Heart right ventricle (tissue), 16 donors: Measurements from ENCODE around the gene NPPC. TPM values are rescaled to one million over a fixed set of nuclear protein-coding genes. Genes with fewer than 3 reads are reported as not detected.

Source experiments
- ATAC-seq, 8 donors: fragments of 200-7000 bp; cut with Tn5 transposase; one replicate each; pipeline ENCODE4 v1.9.1; 2020; ENCODE audit warnings: mild to moderate bottlenecking in 8 of 8, moderate library complexity in 8 of 8, moderate number of reproducible peaks in 1 of 8
- DNase-seq, 2 donors: peaks; one replicate each; pipeline ENCODE4 v3.0.0-alpha.2; 2020
- H3K27ac ChIP-seq, 10 donors: fragments of 200-600 bp; sonication (generic) in 2 of 10; one replicate each; pipeline versions ENCODE4 v1.5.0 to v1.8.0; 2020 to 2022; ENCODE audit warnings: mild to moderate bottlenecking in 3 of 10
- H3K27me3 ChIP-seq, 7 donors: fragments of 200-600 bp; one replicate each; pipeline ENCODE4 v1.8.0; 2021 to 2022; ENCODE audit warnings: mild to moderate bottlenecking in 2 of 7
- H3K36me3 ChIP-seq, 9 donors: fragments of 200-600 bp; sonication (generic) in 1 of 9; one replicate each; pipeline versions ENCODE4 v1.5.0 to v1.8.0; 2020 to 2022; ENCODE audit warnings: mild to moderate bottlenecking in 2 of 9
- H3K4me1 ChIP-seq, 9 donors: fragments of 200-600 bp; sonication (generic) in 1 of 9; one replicate each; pipeline versions ENCODE4 v1.5.0 to v1.8.0; 2020 to 2022; ENCODE audit warnings: mild to moderate bottlenecking in 4 of 9
- H3K4me3 ChIP-seq, 10 donors: fragments of 200-600 bp; sonication (generic) in 2 of 10; one replicate each; pipeline versions ENCODE4 v1.5.0 to v1.8.0; 2020 to 2022; ENCODE audit warnings: mild to moderate bottlenecking in 7 of 10, moderate library complexity in 2 of 10
- H3K9me3 ChIP-seq, 11 donors: fragments of 200-600 bp in 10 of 11; sonication (generic) in 2 of 11; one replicate each; pipeline versions ENCODE4 v1.5.0 to v1.8.0; 2013 to 2022; ENCODE audit warnings: mild to moderate bottlenecking in 2 of 11, control low read depth in 1 of 11, moderate library complexity in 1 of 11
- CTCF ChIP-seq, 9 donors: fragments of 200-600 bp; sonication (generic) in 2 of 9; IDR thresholded peaks; one replicate each; pipeline versions ENCODE4 v1.5.0 to v1.8.0; 2021 to 2022; ENCODE audit warnings: antibody characterized with exemption in 9 of 9, mild to moderate bottlenecking in 5 of 9, moderate library complexity in 1 of 9
- WGBS, 2 donors: extraction: QIAGEN DNeasy Blood & Tissue Kit; methylation state at CpG; one replicate each; pipeline ENCODE4 v1.1.7; 2013; ENCODE audit warnings: inconsistent platforms in 1 of 2; 5-methylcytosine and 5-hydroxymethylcytosine counted together
- intact Hi-C, 10 donors: fragments of 100-400 bp; cut with DNase I; formaldehyde crosslinking; loops; one replicate each; pipeline versions ENCODE4 v1.11.1 to v1.14.2; 2022
- polyA plus RNA-seq, 2 donors: library from polyadenylated mRNA; stranded (reverse); fragments of 200-250 nt; gene quantifications; one replicate each; pipeline ENCODE4 v1.2.3, GENCODE V29; 2013
- total RNA-seq, 10 donors: library from RNA; stranded (reverse); fragmentation: NEBNext Ultra II Directional in 3 of 10; extraction: Animal tissue kit (Norgen Biotek cat#: 25700) in 3 of 10; gene quantifications; one replicate each; pipeline versions ENCODE4 v1.2.1 to v1.2.4, GENCODE V29; 2021 to 2023
- donor health status: Arrhythmogenic right ventricular cardiomyopathy.
- donor health status: ischemic (EF 13 %, LVEDD 7.1; RV severe dilation, severe dysfunction).
- donor health status: healthy with polysubstance abuse.
- donor health status: DM: no; HTN: yes; CAD: no.
- donor health status: DM: no; HTN: no; CAD: no.
- donor health status: ischemic (EF 25% LVEDD 6.9; RV normal size, moderate dysfunction).
- donor health status: ischemic (EF 25% LVEDD 5.7; RV mildly dilated, moderate dysfunction).
- donor health status: healthy.
- donor health status: DM: yes; HTN: yes; CAD: no.
- donor health status: Ischemic cardiomyopathy.
- donor health status: ischemic (EF 35%, LVEDD 5.7; RV mildly dilated, moderate dysfunction).
- donor health status: nonischemic (EF 11% LVEDD 7.7; RV severe dilation, severe dysfunction).
- donor health status: DM: yes; HTN: yes; CAD: no.
- donor health status: PGD.
- donor health status: ischemic (EF 29% LVEDD 5.4; RV normal size, mild dysfunction).
- donor health status: nonischemic (EF 23%, LVEDD 6.1; RV moderate dilation, normal function).

NPPC gene
- total and polyA plus RNA-seq, 12 donors, result 0.28 to 8.7 (median 2.4) TPM

GRCh38 chr2:231966886-231967285, 40.7 kb upstream of the NPPC start:
- no peaks in the 10 kb centered on the region for H3K27me3 ChIP-seq
- H3K36me3 ChIP-seq, result no peaks in the 10 kb centered on the region
- ATAC-seq, result no peak
- peaks cover 0 to 30% (median 17%) of the 10 kb centered on the region in 9 donors for H3K4me1 ChIP-seq
- 67 to 79% methylated on average over 4 of the region's 4 CpGs for WGBS, 2 donors
- intact Hi-C loops, result no loop called here
- no peak overlapping the region for H3K4me3 ChIP-seq
- TF ChIP-seq CTCF (IDR thresholded peaks at IDR 0.05), result no peak
- no peak for DNase-seq
- H3K9me3 ChIP-seq, result peaks cover 0 to 8% (median 0%) of the 10 kb centered on the region in 11 donors
- no peak overlapping the region for H3K27ac ChIP-seq

DNA sequence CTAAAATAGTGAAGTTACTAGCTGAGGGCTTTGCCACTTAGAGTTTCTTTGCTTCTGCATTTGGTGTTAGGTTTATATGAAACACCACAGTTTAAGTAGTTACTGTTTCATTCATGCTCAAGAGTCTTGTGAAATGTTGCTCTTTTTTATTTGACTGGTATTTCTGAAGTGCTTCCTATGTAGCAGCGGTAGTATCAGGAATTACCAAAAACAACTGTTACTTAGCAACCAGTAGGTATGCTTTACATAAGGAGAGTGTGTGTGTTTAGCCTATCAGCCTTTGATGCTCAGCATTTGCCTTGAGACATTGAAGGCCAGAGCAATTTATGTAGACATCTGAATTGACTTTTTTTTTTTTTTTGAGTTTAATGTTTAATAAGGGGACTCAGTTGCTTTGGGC, 38.9 kb upstream of the NPPC start:
- ATAC-seq, result no peak
- intact Hi-C loops, result no loop called here
- Histone ChIP-seq H3K27me3 (no peaks in the 10 kb centered on the region), H3K27ac (no peak overlapping the region), H3K4me3 (no peak overlapping the region), H3K36me3 (no peaks in the 10 kb centered on the region), H3K4me1 (peaks cover 5 to 36% (median 24%) of the 10 kb centered on the region in 9 donors), H3K9me3 (peaks cover 0 to 8% (median 0%) of the 10 kb centered on the region in 11 donors)
- 42 to 43% methylated on average over 1 of the region's 1 CpG for WGBS, 2 donors
- no peak for TF ChIP-seq CTCF (IDR thresholded peaks at IDR 0.05)
- DNase-seq, result no peak

- intact Hi-C loops, result no loop called here
- DNase-seq (peak; percentile 81 to 83), ATAC-seq (peak; percentile 98 to 99 (median 99))
- Histone ChIP-seq H3K36me3 (no peaks in the 10 kb centered on the region), H3K27me3 (no peaks in the 10 kb centered on the region), H3K27ac (peak within 1 kb of the TSS; percentile 72 to 95 (median 90)), H3K4me3 (peak within 1 kb of the TSS; percentile 64 to 100 (median 87)), H3K4me1 (peaks cover 5 to 28% (median 24%) of the 10 kb centered on the region in 9 donors), H3K9me3 (no peaks in the 10 kb centered on the region)
- TF ChIP-seq CTCF (IDR thresholded peaks at IDR 0.05), result peak in 1 of 9 donors; percentile 8
- WGBS, 2 donors, result 0% methylated on average over 83 of the region's 83 CpGs
These were observed 35.4 kb upstream of the NPPC start, which contains the start of gene DIS3L2 for GRCh38 chr2:231961349-231962166. Gene DIS3L2 (plus strand): TSS chr2:231961713. CDS start chr2:232014928, 53,215 bp downstream.

DNA sequence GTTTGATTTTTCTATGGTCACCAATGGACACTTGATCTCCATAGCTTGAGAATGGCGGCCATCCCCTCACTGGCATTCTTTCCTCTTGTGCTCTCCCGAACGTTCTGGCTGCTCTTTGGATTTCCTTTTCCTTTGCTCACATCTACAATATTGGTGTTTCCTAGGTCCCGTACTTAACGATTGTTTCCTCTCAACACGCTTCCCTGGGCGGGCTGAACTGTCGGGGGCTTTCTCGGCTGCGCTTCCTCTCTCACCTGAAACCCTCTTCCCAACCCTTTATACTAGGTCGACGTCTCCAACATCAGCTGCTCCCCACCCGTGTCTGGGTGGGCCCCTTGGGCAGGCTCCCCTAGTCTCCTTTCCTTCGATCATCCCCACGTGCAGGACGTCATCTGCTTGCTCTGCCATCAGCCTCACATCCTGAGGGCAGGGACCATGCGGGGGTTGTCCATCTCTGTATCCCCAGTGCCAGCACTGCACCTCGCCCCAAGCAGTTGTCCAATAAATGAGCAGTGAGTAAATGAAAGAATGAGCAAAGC, 34.7 kb upstream of the NPPC start:
- Histone ChIP-seq H3K27ac (peak overlapping the region in 9 of 10 donors; percentile 84 to 95 (median 91)), H3K9me3 (no peaks in the 10 kb centered on the region), H3K27me3 (peaks cover 0 to 3% (median 0%) of the 10 kb centered on the region in 7 donors), H3K36me3 (no peaks in the 10 kb centered on the region), H3K4me1 (peaks cover 5 to 28% (median 24%) of the 10 kb centered on the region in 9 donors), H3K4me3 (peak overlapping the region; percentile 64 to 100 (median 87))
- TF ChIP-seq CTCF (IDR thresholded peaks at IDR 0.05), result no peak
- 41 to 47% methylated on average over 18 of the region's 18 CpGs for WGBS, 2 donors
- peak in 2 of 8 donors; percentile 38 to 46 for ATAC-seq
- intact Hi-C loops, result no loop called here
- DNase-seq, result peak in 1 of 2 donors; percentile 14
